GM21390 (cell line): ENCODE measurements around the gene UGT1A8.

Experiments used
- ATAC-seq: cut with Tn5 transposase; IDR thresholded peaks from one replicate; pipeline ENCODE4 v1.9.1; 2021; ENCODE audit not compliant: unreplicated experiment

UGT1A8 gene

DNA sequence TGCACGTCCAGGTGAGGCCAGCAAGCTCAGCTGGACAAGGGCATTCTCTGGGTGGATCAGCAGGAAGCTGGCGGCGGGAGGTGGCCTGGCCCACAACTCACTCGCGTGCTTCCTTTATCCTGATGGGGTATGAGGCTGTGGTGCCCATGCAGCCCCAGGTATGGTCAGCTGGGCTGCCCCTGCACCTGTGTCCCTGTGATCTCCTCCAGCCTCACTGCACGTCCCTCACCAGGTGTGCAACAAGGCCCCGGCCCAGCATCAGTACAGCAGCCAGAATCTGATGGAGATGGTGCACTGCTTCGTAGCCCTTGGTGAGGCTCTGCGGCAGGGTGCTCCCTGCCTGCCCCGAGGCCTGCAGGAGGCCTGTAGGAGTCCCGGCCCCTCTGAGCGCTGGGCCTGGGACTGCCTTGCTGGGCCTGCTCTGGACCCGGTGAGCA, 178.3 kb downstream of the UGT1A8 start:
- ATAC-seq, result no peak

GRCh38 chr2:233796254-233796653, 178.8 kb downstream of the UGT1A8 start:
- ATAC-seq, result no peak

DNA sequence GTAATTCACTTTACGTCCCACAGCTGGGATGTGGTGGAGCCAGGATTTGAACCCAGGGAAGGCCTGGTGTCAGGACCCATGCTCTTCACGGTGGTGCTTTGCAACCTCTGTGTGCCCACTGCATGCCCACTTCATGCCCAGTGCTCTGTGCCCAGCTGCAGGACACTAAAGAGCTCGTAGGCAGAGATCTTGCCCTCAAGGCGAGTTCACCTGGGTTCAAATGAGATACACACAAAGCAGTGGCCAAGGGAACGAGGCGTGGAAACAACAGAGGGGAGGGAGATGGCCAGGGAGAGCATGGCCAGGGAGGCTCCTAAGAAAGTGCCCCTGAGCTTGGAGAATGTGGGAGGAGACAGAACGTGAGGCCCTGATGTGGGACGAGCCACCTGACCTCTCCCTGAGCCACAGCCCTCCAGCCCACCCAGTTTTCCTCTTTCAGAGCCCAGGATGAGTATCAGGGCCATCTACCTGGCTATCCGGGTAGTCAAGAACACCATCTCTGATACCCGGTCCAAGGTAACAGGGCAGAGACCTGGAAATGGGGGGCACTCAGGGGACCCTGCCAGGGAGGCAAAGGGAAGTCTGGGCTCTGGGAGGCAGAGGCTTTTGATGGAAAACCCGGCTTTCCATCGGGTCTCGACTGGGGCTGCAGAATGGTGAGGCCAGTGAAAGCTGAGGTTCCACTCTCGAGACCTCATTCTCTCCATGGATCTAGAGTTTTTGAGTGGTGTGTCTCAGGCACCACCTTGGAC, 181.1 kb downstream of the UGT1A8 start:
- ATAC-seq, result no peak

GRCh38 chr2:233799087-233799665, 181.7 kb downstream of the UGT1A8 start:
- ATAC-seq, result no peak

GRCh38 chr2:233799716-233800115, 182.3 kb downstream of the UGT1A8 start:
- no peak for ATAC-seq

DNA sequence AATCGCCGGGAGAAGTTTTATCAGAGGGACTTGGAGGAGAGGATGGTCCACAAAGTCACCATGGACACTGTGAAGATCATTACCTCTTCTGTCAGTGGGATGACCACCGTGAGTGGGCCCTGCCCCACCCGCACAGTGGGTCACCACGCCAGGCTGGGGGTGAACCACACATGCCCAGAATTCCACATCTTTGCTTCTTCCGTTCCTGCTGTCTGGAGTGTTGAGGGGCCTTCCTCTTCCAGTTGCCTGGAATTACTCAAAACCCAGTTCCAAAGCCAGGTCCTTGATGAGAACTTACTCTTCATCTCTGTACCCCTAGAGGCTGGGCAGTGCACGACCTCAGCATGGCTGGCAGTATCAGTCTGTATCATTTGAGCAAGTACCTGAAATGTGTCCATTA, 182.8 kb downstream of the UGT1A8 start:
- ATAC-seq, result no peak

- ATAC-seq, result no peak
Measured at GRCh38 chr2:233801357-233802131, 184.1 kb downstream of the UGT1A8 start.

- ATAC-seq, result no peak
Measured at GRCh38 chr2:233802132-233802815, 184.8 kb downstream of the UGT1A8 start.

- no peak for ATAC-seq
Measured at GRCh38 chr2:233803292-233803911, 186.0 kb downstream of the UGT1A8 start.

DNA sequence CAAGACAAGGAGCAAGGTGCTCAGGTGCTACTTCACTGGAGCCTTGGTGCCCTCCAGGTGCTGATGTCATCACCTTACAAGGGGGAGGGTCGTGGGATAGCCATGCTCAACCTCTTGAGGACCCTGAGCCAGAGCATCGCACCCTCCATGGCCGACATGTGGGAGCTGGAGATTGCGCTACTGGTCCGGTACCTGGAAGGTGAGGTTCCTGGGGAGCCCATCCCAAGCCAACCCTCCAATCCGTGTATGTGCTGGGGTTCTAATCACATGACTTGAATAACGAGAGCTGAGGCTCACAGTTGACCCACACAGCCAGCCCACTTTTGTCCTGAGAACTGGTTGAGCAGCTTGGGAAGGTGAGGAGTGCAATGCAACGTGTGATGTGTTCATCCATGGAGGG, 186.6 kb downstream of the UGT1A8 start:
- no peak for ATAC-seq

DNA sequence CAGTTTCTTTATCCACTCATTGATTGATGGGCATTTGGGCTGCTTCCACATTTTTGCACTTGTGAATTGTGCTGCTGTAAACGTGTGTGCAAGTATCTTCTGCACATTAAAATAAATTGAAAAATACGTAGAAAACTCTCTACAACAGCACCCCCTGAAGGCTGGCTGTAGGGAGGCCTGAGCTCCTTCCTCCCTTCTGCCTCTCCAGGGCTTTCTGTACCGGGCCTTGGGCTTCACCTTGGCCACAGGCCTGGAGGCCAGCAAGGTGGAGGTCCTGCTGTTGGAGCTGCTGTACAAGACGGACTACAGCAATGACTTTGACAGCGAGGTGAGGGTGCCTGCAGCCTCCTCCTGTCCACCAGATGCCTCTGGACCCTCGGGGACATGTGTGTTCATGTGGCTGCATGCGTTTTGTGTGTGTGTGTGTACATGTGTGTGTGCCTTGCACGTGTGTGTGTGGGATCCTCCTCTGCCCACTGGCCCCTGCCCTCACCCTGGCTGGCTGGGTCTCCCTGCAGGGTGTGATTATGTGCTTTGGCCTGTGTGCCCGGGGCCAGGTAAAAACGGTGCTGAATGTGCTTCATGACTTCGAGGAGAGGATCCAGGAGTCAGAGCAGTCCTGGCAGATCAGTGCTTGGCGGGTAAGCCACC, 189.9 kb downstream of the UGT1A8 start:
- no peak for ATAC-seq

DNA sequence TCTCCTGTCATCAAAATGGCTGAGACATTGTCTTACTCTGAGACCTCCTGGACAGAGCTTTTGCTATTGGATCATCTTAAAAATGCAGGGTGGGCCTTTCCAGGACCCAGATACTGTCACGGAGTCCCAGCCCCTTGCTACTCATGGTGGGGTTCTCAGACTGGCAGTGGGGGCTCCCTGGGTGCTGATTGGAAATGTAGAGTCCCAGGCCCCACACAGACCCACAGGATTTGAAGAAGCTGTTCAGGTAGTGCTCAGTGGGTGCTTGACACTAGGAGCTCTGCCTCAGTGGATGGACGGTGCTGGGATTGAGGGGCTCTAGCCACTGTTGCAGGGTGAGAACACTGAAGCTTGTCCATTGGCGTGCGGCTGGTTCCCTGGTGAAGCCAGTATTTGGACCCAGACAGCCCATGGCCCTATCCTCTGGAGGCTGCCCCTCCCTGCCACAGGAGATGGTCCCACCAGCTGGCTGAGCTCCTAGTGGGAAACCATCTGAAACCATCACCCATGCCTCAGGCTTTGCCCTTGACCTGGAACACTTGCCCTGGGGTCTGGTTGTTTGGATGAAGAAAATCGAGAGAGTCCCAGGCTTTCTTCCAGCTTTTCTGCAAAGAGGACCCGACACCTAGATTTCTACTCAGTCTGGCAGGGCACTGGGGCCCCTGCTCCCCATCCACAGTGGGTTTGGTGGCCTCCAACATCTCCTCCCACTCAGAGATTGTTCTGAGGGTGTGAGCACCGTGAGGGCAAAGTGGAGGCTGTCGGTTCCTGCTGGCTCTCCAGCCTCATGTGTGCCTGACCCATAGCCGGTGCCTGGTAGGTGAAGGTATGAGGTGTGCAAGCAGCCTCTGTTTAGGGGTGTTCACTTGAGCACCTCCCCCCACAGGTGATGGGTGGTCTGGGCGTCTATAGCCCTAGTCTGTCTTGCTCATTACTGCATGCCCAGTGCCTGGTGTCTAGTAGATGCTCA, 190.8 kb downstream of the UGT1A8 start:
- ATAC-seq, result no peak

- no peak for ATAC-seq
Measured at GRCh38 chr2:233810385-233810784, 193.0 kb downstream of the UGT1A8 start.

- ATAC-seq, result no peak
Measured at GRCh38 chr2:233811087-233811486, 193.7 kb downstream of the UGT1A8 start.

- no peak for ATAC-seq
Measured at GRCh38 chr2:233811732-233812131, 194.3 kb downstream of the UGT1A8 start.

DNA sequence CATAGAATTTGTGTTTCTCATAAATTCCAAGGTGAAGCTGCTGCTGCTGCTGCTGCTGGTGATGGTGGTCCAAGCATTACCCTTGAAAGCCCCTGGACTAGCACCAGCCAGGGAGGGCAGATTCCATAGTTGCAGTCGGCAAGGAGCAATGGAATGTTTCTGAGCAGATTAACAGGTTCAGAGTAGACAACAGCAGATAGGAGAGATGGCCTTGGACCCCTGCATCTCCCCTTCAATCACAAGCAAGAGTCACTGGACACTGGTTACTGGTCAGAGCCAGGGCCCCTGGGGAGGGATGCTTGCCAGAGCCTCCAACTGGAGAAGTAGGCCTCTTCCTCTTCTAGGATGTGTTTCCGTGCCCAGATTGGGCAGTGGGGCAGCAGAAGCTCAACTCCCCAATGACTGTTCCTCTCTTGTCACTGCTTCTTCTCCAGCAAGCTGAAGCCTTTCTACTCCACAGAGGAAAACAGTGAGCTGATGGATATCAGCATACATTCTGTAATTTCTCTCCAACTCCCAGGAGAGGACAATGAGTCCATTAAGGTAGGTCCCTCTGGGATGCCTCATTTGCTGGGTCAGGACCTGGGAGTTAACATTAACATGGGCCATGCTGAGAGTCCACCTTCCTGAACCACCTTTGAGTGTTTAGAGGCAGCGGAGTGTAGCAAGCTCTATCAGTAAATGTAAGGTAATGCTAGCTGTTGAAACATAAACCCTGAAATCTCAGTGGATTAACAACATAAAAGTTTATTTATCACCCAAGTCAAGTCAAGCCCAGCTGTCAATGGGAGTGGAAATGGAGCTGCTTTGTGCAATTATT, 196.0 kb downstream of the UGT1A8 start:
- no peak for ATAC-seq

DNA sequence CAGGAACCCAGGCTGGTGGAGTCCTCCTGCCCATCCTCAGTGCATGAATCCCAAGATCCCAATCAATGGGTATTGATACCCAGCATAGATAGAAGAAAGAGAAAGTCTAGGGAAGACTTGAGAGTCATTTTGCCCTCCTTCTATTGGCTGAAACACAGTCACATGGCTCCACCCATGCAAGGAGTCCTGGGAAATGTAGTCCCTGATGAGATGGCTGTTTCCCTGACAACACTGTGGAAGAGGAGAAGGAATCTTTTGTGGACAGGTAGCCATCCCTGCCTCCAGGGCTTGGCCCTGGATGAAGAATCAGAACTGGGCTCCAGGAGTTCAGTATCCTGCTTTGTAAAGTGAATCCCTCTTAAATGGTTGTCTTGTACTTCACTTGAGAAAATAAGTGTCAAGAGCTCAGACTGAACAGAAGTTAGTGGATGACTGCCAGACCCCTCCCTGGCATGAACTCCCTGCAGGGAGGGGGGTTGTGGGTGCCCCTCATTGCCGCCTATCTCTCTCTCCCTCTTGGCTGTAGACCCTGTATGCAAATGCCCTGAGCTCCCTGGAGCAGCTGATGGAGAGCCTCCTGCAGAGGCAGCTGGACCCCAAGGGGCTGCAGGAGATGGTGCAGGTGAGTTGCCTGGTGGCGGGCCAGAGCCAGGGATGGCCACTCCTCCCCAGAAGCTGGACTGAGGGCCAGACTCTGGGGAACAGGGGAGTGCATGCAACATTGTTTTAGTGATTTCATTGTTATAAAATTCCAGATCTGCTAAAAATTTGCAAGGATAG, 196.8 kb downstream of the UGT1A8 start:
- no peak for ATAC-seq

DNA sequence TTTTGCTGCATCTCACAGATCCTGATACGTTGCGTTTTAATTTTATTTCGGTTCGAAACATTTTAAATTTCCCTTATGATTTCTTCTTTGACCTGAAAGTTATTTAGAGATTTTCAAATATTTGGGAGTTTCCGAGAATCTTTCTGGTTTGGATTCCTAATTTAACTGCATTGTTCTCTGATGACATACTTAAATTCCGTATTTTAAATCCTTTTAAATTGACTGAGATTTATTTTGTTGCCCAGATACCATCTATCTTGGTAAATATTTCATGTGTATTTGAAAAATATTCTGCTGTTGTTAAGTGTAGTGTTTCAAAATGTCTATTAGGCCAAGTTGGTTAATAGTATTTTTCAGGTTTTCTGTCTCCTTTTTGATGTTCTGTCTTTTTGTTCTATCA, 198.4 kb downstream of the UGT1A8 start:
- ATAC-seq, result no peak
